ENCODE measurements around the gene ZNF772. TPM values are rescaled to one million over a fixed set of nuclear protein-coding genes. Genes with fewer than 3 reads are reported as not detected.

The ZNF772 gene
- total and polyA plus RNA-seq, 2 of the 8 experiments (the other 6 are each of a cell fraction or from before 2014, with no cell fraction given): 4.0 to 15.2 TPM

- Histone ChIP-seq H2AFZ (ENCODE audit: low read length) (no peak overlapping the region), H4K5ac (ENCODE audit: insufficient read length, low read depth, low read length) (no peak overlapping the region), H2AK5ac (ENCODE audit: low read depth, low read length) (no peak overlapping the region), H3K4ac (replicated peaks; ENCODE audit: insufficient read length, low read depth, low read length) (no peak overlapping the region), H3K4me1 (replicated peaks in 1 of 4; ENCODE audit: control insufficient read depth in 3 of 4, insufficient read depth in 4 of 4, low read length in 3 of 4) (no peaks in the 10 kb centered on the region), H2BK20ac (ENCODE audit: low read length) (no peak overlapping the region), H3K27ac (ENCODE audit: low read depth, low read length) (no peak overlapping the region), H3K18ac (ENCODE audit: extremely low read depth, low read length) (no peak overlapping the region), H3K79me2 (ENCODE audit: control insufficient read depth in 1 of 2, insufficient read depth in 2 of 2, low read length in 2 of 2) (peaks cover 0 to 2% of the 10 kb centered on the region in 2 experiments; a peak in 1 of 4 replicates), H3K27me3 (replicated peaks in 1 of 4; ENCODE audit: control insufficient read depth in 3 of 4, extremely low read depth in 1 of 4, insufficient read depth in 3 of 4, low read length in 3 of 4) (no peaks in the 10 kb centered on the region), H3K36me3 (ENCODE audit: control insufficient read depth in 2 of 4, insufficient read depth in 4 of 4, low read length in 3 of 4) (peaks cover 9 to 25% (median 22%) of the 10 kb centered on the region in 4 experiments), H3K14ac (ENCODE audit: insufficient read length) (no peak overlapping the region), H3K79me1 (ENCODE audit: low read depth, low read length) (peaks cover 5% of the 10 kb centered on the region; the same call in 1 of the 2 replicates), H2BK12ac (ENCODE audit: low read depth, low read length) (no peak overlapping the region), H2BK15ac (ENCODE audit: low read length) (no peak overlapping the region), H4K8ac (ENCODE audit: extremely low read depth, insufficient read depth, low read length) (no peak overlapping the region), H3K23ac (ENCODE audit: insufficient read length) (no peak overlapping the region), H3K4me3 (ENCODE audit: extremely low read depth in 1 of 4, insufficient read depth in 2 of 4, low read depth in 3 of 4, low read length in 4 of 4) (no peak overlapping the region), H3K56ac (replicated peaks; ENCODE audit: insufficient read length, low read depth, low read length) (no peak overlapping the region), H4K91ac (replicated peaks; ENCODE audit: insufficient read length, low read length) (no peak overlapping the region), H4K20me1 (replicated peaks in 1 of 2; ENCODE audit: control insufficient read depth in 1 of 2, insufficient read depth in 2 of 2, low read length in 2 of 2) (no peaks in the 10 kb centered on the region), H3K23me2 (ENCODE audit: low read depth, low read length) (no peaks in the 10 kb centered on the region), H3K4me2 (ENCODE audit: insufficient read depth in 1 of 2, low read depth in 2 of 2, low read length in 2 of 2) (no peak overlapping the region), H3K9me3 (ENCODE audit: insufficient read depth in 2 of 2, low read depth in 1 of 2, low read length in 1 of 2) (no peaks in the 10 kb centered on the region; a peak in 1 of 4 replicates), H2BK120ac (replicated peaks; ENCODE audit: low read depth, low read length) (no peak overlapping the region), H3K9ac (replicated peaks in 1 of 4; ENCODE audit: extremely low read depth in 1 of 4, low read depth in 3 of 4, low read length in 3 of 4) (no peak overlapping the region), H2BK5ac (ENCODE audit: low read depth, low read length) (no peak overlapping the region)
- CTCF ChIA-PET (ENCODE audit: partially characterized antibody): interaction anchor here (1.5 kb wide), 1 partner anchor 8 kb away, joined by 4 read pairs; no protein-coding TSS in a partner anchor
- no peak for DNase-seq (ENCODE audit: low read depth in 1 of 2, low spot score in 2 of 2)
- FAIRE-seq: no peak
- WGBS, 2 experiments (ENCODE audit: extremely low coverage in 1 of 2, insufficient coverage in 1 of 2, insufficient read length in 1 of 2, insufficient replicate concordance in 2 of 2, low coverage in 1 of 2, low lambda C conversion rate in 2 of 2, missing lambda C conversion rate in 1 of 2): 91% methylated on average over 4 of the region's 4 CpGs; no CpG with 5 or more reads in 1 of the 2 experiments
- TF ChIP-seq ASH2L (IDR thresholded peaks at IDR 0.05; ENCODE audit: low read length) (no peak), TBP (IDR thresholded peaks at IDR 0.05; ENCODE audit: low read depth, low read length) (no peak), YY1 (IDR thresholded peaks at IDR 0.05; ENCODE audit: low read depth, low read length) (no peak)
- POLR2A ChIA-PET (ENCODE audit: partially characterized antibody): interaction anchor here (0.5 to 3.1 kb wide), 2 partner anchors 8 to 16 kb away, joined by 3 to 17 read pairs; partner anchors contain the start of gene ZNF749
Observed at GRCh38 chr19:57419439-57419838, 57.9 kb downstream of the ZNF772 start.

Small RNA genes within 50 kb of the gene (small RNA-seq; reads per million reads assigned to genes)
- gene VN1R107P (ENCODE audit: insufficient read depth): not detected

Other genes starting within 250 kb of the ZNF772 start
- 3.1 TPM in 2 replicates for gene AURKC, start 246.5 kb downstream of the ZNF772 start, total RNA-seq (2021; fragmentation: NEBNext Ultra II Directional; extraction: Animal tissue kit (Norgen Biotek cat#: 25700))
- gene AURKC, start 246.5 kb downstream of the ZNF772 start, polyA plus RNA-seq (2011; rRNA removed): 4.3 and 6.3 TPM in 2 replicates
- 12.6 and 14.8 TPM in 2 replicates for gene ZNF805, start 236.9 kb downstream of the ZNF772 start, total RNA-seq (2021; fragmentation: NEBNext Ultra II Directional; extraction: Animal tissue kit (Norgen Biotek cat#: 25700))
- gene ZNF805, start 236.9 kb downstream of the ZNF772 start, polyA plus RNA-seq (2011; rRNA removed): 1.6 and 2.3 TPM in 2 replicates
- 56.0 and 57.9 TPM in 2 replicates for gene ZNF460, start 197.1 kb downstream of the ZNF772 start, total RNA-seq (2021; fragmentation: NEBNext Ultra II Directional; extraction: Animal tissue kit (Norgen Biotek cat#: 25700))
- gene ZNF460, start 197.1 kb downstream of the ZNF772 start, polyA plus RNA-seq (2011; rRNA removed): 6.9 and 9.3 TPM in 2 replicates
- 8.7 and 9.0 TPM in 2 replicates for gene ZNF543, start 157.1 kb downstream of the ZNF772 start, total RNA-seq (2021; fragmentation: NEBNext Ultra II Directional; extraction: Animal tissue kit (Norgen Biotek cat#: 25700))
- gene ZNF543, start 157.1 kb downstream of the ZNF772 start, polyA plus RNA-seq (2011; rRNA removed): 1.7 and 1.8 TPM in 2 replicates
- gene ZNF304, start 126.3 kb downstream of the ZNF772 start, total RNA-seq (2021; fragmentation: NEBNext Ultra II Directional; extraction: Animal tissue kit (Norgen Biotek cat#: 25700)): 9.1 and 10.5 TPM in 2 replicates
- gene ZNF304, start 126.3 kb downstream of the ZNF772 start, polyA plus RNA-seq (2011; rRNA removed): 3.3 and 4.3 TPM in 2 replicates
- 7.9 and 8.7 TPM in 2 replicates for gene TRAPPC2B, start 114.0 kb downstream of the ZNF772 start, total RNA-seq (2021; fragmentation: NEBNext Ultra II Directional; extraction: Animal tissue kit (Norgen Biotek cat#: 25700))
- gene TRAPPC2B, start 114.0 kb downstream of the ZNF772 start, polyA plus RNA-seq (2011; rRNA removed): 18.3 and 28.3 TPM in 2 replicates
- gene ZNF547, start 114.0 kb downstream of the ZNF772 start, total RNA-seq (2021; fragmentation: NEBNext Ultra II Directional; extraction: Animal tissue kit (Norgen Biotek cat#: 25700)): 2.0 and 2.1 TPM in 2 replicates
- gene ZNF547, start 114.0 kb downstream of the ZNF772 start, polyA plus RNA-seq (2011; rRNA removed): 1.1 TPM in 2 replicates
- 8.9 and 9.9 TPM in 2 replicates for gene ZNF548, start 87.7 kb downstream of the ZNF772 start, total RNA-seq (2021; fragmentation: NEBNext Ultra II Directional; extraction: Animal tissue kit (Norgen Biotek cat#: 25700))
- 7.4 TPM in 2 replicates for gene ZNF548, start 87.7 kb downstream of the ZNF772 start, polyA plus RNA-seq (2011; rRNA removed)
- 7.9 and 10.2 TPM in 2 replicates for gene ZNF17, start 66.4 kb downstream of the ZNF772 start, total RNA-seq (2021; fragmentation: NEBNext Ultra II Directional; extraction: Animal tissue kit (Norgen Biotek cat#: 25700))
- 3.8 and 3.9 TPM in 2 replicates for gene ZNF17, start 66.4 kb downstream of the ZNF772 start, polyA plus RNA-seq (2011; rRNA removed)
- 24.4 and 30.3 TPM in 2 replicates for gene ZNF749, start 42.2 kb downstream of the ZNF772 start, total RNA-seq (2021; fragmentation: NEBNext Ultra II Directional; extraction: Animal tissue kit (Norgen Biotek cat#: 25700))
- gene ZNF749, start 42.2 kb downstream of the ZNF772 start, polyA plus RNA-seq (2011; rRNA removed): 15.2 and 20.4 TPM in 2 replicates
- 1.4 and 1.8 TPM in 2 replicates for gene VN1R1, start 20.4 kb downstream of the ZNF772 start, total RNA-seq (2021; fragmentation: NEBNext Ultra II Directional; extraction: Animal tissue kit (Norgen Biotek cat#: 25700))
- 0.57 and 0.71 TPM in 2 replicates for gene VN1R1, start 20.4 kb downstream of the ZNF772 start, polyA plus RNA-seq (2011; rRNA removed)
- gene ZNF419, start 10.2 kb upstream of the ZNF772 start, total RNA-seq (2021; fragmentation: NEBNext Ultra II Directional; extraction: Animal tissue kit (Norgen Biotek cat#: 25700)): 10.0 and 11.9 TPM in 2 replicates
- gene ZNF419, start 10.2 kb upstream of the ZNF772 start, polyA plus RNA-seq (2011; rRNA removed): 5.8 and 8.7 TPM in 2 replicates
- gene ZNF773, start 22.4 kb upstream of the ZNF772 start, total RNA-seq (2021; fragmentation: NEBNext Ultra II Directional; extraction: Animal tissue kit (Norgen Biotek cat#: 25700)): 8.3 and 9.0 TPM in 2 replicates
- 4.2 and 5.6 TPM in 2 replicates for gene ZNF773, start 22.4 kb upstream of the ZNF772 start, polyA plus RNA-seq (2011; rRNA removed)
- 9.7 and 10.4 TPM in 2 replicates for gene ZNF549, start 49.8 kb upstream of the ZNF772 start, total RNA-seq (2021; fragmentation: NEBNext Ultra II Directional; extraction: Animal tissue kit (Norgen Biotek cat#: 25700))
- 3.0 and 4.3 TPM in 2 replicates for gene ZNF549, start 49.8 kb upstream of the ZNF772 start, polyA plus RNA-seq (2011; rRNA removed)
- 10.4 and 10.7 TPM in 2 replicates for gene ZNF550, start 82.3 kb upstream of the ZNF772 start, total RNA-seq (2021; fragmentation: NEBNext Ultra II Directional; extraction: Animal tissue kit (Norgen Biotek cat#: 25700))
- 4.5 and 4.6 TPM in 2 replicates for gene ZNF550, start 82.3 kb upstream of the ZNF772 start, polyA plus RNA-seq (2011; rRNA removed)
- 9.7 and 10.3 TPM in 2 replicates for gene ZNF416, start 101.3 kb upstream of the ZNF772 start, total RNA-seq (2021; fragmentation: NEBNext Ultra II Directional; extraction: Animal tissue kit (Norgen Biotek cat#: 25700))
- 2.7 and 3.2 TPM in 2 replicates for gene ZNF416, start 101.3 kb upstream of the ZNF772 start, polyA plus RNA-seq (2011; rRNA removed)
- gene ZIK1, start 106.6 kb upstream of the ZNF772 start, total RNA-seq (2021; fragmentation: NEBNext Ultra II Directional; extraction: Animal tissue kit (Norgen Biotek cat#: 25700)): 36.5 and 38.5 TPM in 2 replicates
- gene ZIK1, start 106.6 kb upstream of the ZNF772 start, polyA plus RNA-seq (2011; rRNA removed): 19.4 and 21.2 TPM in 2 replicates
- gene ZNF530, start 122.3 kb upstream of the ZNF772 start, total RNA-seq (2021; fragmentation: NEBNext Ultra II Directional; extraction: Animal tissue kit (Norgen Biotek cat#: 25700)): 6.3 and 9.3 TPM in 2 replicates
- 4.2 and 4.7 TPM in 2 replicates for gene ZNF530, start 122.3 kb upstream of the ZNF772 start, polyA plus RNA-seq (2011; rRNA removed)
- 54.6 and 55.1 TPM in 2 replicates for gene ZNF134, start 136.7 kb upstream of the ZNF772 start, total RNA-seq (2021; fragmentation: NEBNext Ultra II Directional; extraction: Animal tissue kit (Norgen Biotek cat#: 25700))
- gene ZNF134, start 136.7 kb upstream of the ZNF772 start, polyA plus RNA-seq (2011; rRNA removed): 16.6 and 19.4 TPM in 2 replicates
- gene ZNF211, start 155.6 kb upstream of the ZNF772 start, total RNA-seq (2021; fragmentation: NEBNext Ultra II Directional; extraction: Animal tissue kit (Norgen Biotek cat#: 25700)): 15.0 and 15.7 TPM in 2 replicates
- 5.0 and 7.5 TPM in 2 replicates for gene ZNF211, start 155.6 kb upstream of the ZNF772 start, polyA plus RNA-seq (2011; rRNA removed)
- not detected in 2 replicates for gene ZSCAN4, start 191.4 kb upstream of the ZNF772 start, total RNA-seq (2021; fragmentation: NEBNext Ultra II Directional; extraction: Animal tissue kit (Norgen Biotek cat#: 25700))
- not detected in 2 replicates for gene ZSCAN4, start 191.4 kb upstream of the ZNF772 start, polyA plus RNA-seq (2011; rRNA removed)
- 30.0 and 33.0 TPM in 2 replicates for gene ZNF551, start 204.4 kb upstream of the ZNF772 start, total RNA-seq (2021; fragmentation: NEBNext Ultra II Directional; extraction: Animal tissue kit (Norgen Biotek cat#: 25700))
- gene ZNF551, start 204.4 kb upstream of the ZNF772 start, polyA plus RNA-seq (2011; rRNA removed): 14.6 and 19.2 TPM in 2 replicates
- 9.5 and 11.6 TPM in 2 replicates for gene ZNF154, start 231.6 kb upstream of the ZNF772 start, total RNA-seq (2021; fragmentation: NEBNext Ultra II Directional; extraction: Animal tissue kit (Norgen Biotek cat#: 25700))
- 4.8 and 5.3 TPM in 2 replicates for gene ZNF154, start 231.6 kb upstream of the ZNF772 start, polyA plus RNA-seq (2011; rRNA removed)

Measured in H1 (cell line).